GM21360 (cell line): ENCODE results near the gene PDZD2.
A peak's percentile ranks its signal among the peaks of the same experiment; 100 is the strongest.

Source experiments
- ATAC-seq: cut with Tn5 transposase; IDR thresholded peaks from one replicate; pipeline ENCODE4 v1.9.1; 2021; ENCODE audit warnings: mild to moderate bottlenecking, moderate library complexity; ENCODE audit not compliant: unreplicated experiment

PDZD2 gene

GRCh38 chr5:31637851-31638250 lies 1.1 kb upstream of the PDZD2 start:
- ATAC-seq: no peak

GRCh38 chr5:31638345-31638744 lies 586 bp upstream of the PDZD2 start:
- peak; percentile 12 for ATAC-seq

- ATAC-seq: peak; percentile 2
Measured at GRCh38 chr5:31639481-31640411, 815 bp downstream of the PDZD2 start.

GRCh38 chr5:31640573-31640972 lies 1.6 kb downstream of the PDZD2 start:
- ATAC-seq: no peak

- ATAC-seq: no peak
Measured at GRCh38 chr5:31641059-31641458, 2.1 kb downstream of the PDZD2 start.

GRCh38 chr5:31641575-31641974 lies 2.6 kb downstream of the PDZD2 start:
- no peak for ATAC-seq

- no peak for ATAC-seq
Measured at GRCh38 chr5:31645420-31646081, 6.6 kb downstream of the PDZD2 start.

- no peak for ATAC-seq
Measured at GRCh38 chr5:31648326-31648725, 9.4 kb downstream of the PDZD2 start.

- no peak for ATAC-seq
Measured at GRCh38 chr5:31651241-31651640, 12.3 kb downstream of the PDZD2 start.

GRCh38 chr5:31655491-31655890 lies 16.6 kb downstream of the PDZD2 start:
- no peak for ATAC-seq

GRCh38 chr5:31656806-31657205 lies 17.9 kb downstream of the PDZD2 start:
- ATAC-seq: no peak

GRCh38 chr5:31657315-31657979 lies 18.5 kb downstream of the PDZD2 start:
- no peak for ATAC-seq

GRCh38 chr5:31661257-31661656 lies 22.3 kb downstream of the PDZD2 start:
- ATAC-seq: no peak

- ATAC-seq: no peak
Measured at GRCh38 chr5:31663519-31663918, 24.6 kb downstream of the PDZD2 start.

GRCh38 chr5:31664566-31664965 lies 25.6 kb downstream of the PDZD2 start:
- no peak for ATAC-seq

GRCh38 chr5:31671339-31671741 lies 32.4 kb downstream of the PDZD2 start:
- ATAC-seq: no peak

- ATAC-seq: no peak
Measured at GRCh38 chr5:31674371-31674951, 35.5 kb downstream of the PDZD2 start.

GRCh38 chr5:31675472-31675871 lies 36.5 kb downstream of the PDZD2 start:
- no peak for ATAC-seq

- no peak for ATAC-seq
Measured at GRCh38 chr5:31678180-31678579, 39.2 kb downstream of the PDZD2 start.

- no peak for ATAC-seq
Measured at GRCh38 chr5:31680528-31680927, 41.6 kb downstream of the PDZD2 start.

GRCh38 chr5:31682025-31682424 lies 43.1 kb downstream of the PDZD2 start:
- no peak for ATAC-seq
